ENCODE measurements around the gene NRP1. TPM values are rescaled to one million over a fixed set of nuclear protein-coding genes. Genes with fewer than 3 reads are reported as not detected.

Gene NRP1
- total RNA-seq, 1 donor from 2014 or later = 100 TPM

GRCh38 chr10:33254556-33255160 is 79.8 kb downstream of the NRP1 start:
- Mint-ChIP-seq H3K4me1 (ENCODE audit: low read depth, unreplicated experiment) (peaks cover 59% of the 10 kb centered on the region), H3K9me3 (ENCODE audit: unreplicated experiment) (peaks cover 7% of the 10 kb centered on the region)
- no peak for TF ChIP-seq CTCF (IDR thresholded peaks at IDR 0.05; ENCODE audit: partially characterized antibody, unreplicated experiment)

DNA sequence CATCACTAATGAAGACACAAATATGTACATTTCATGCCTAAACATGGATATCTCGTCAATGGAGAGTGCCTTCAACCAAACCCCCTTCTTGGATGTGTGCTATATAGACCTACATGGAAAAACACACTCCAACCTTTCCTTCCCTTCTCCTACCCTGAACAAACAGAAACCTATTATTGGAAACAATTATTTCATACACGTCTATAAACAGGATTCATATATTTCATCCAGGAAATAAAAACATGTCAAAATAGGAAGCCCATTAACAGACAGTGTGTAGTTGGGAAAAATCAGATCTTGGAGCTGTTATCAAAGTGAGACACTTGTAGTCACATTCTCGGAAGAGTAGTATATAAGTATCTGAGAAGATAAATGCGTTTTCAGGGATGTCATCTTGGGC is 81.1 kb downstream of the NRP1 start:
- no peak for TF ChIP-seq CTCF (IDR thresholded peaks at IDR 0.05; ENCODE audit: partially characterized antibody, unreplicated experiment)
- peaks cover 5% of the 10 kb centered on the region for H3K9me3 Mint-ChIP-seq (ENCODE audit: unreplicated experiment)
- no peak overlapping the region for H3K4me3 Mint-ChIP-seq (ENCODE audit: unreplicated experiment)
- H3K27me3 Mint-ChIP-seq (ENCODE audit: unreplicated experiment) = peaks cover 14% of the 10 kb centered on the region
- no peak for DNase-seq
- H3K36me3 Mint-ChIP-seq (ENCODE audit: unreplicated experiment) = peaks cover 22% of the 10 kb centered on the region
- peaks cover 49% of the 10 kb centered on the region for H3K4me1 Mint-ChIP-seq (ENCODE audit: low read depth, unreplicated experiment)
- no peak overlapping the region for H3K27ac Mint-ChIP-seq (ENCODE audit: unreplicated experiment)

More at GRCh38 chr10:33254556-33255160, 79.8 kb downstream of the NRP1 start:
- Mint-ChIP-seq H3K4me3 (ENCODE audit: unreplicated experiment) (peak overlapping the region; percentile 7), H3K36me3 (ENCODE audit: unreplicated experiment) (peaks cover 22% of the 10 kb centered on the region), H3K27ac (ENCODE audit: unreplicated experiment) (peak overlapping the region; percentile 5), H3K27me3 (ENCODE audit: unreplicated experiment) (peaks cover 15% of the 10 kb centered on the region)
- no peak for DNase-seq

GRCh38 chr10:33252794-33253203 is 81.7 kb downstream of the NRP1 start:
- TF ChIP-seq CTCF (IDR thresholded peaks at IDR 0.05; ENCODE audit: partially characterized antibody, unreplicated experiment) = no peak
- H3K4me3 Mint-ChIP-seq (ENCODE audit: unreplicated experiment) = no peak overlapping the region
- no peak overlapping the region for H3K27ac Mint-ChIP-seq (ENCODE audit: unreplicated experiment)
- DNase-seq = no peak
- peaks cover 45% of the 10 kb centered on the region for H3K4me1 Mint-ChIP-seq (ENCODE audit: low read depth, unreplicated experiment)
- H3K27me3 Mint-ChIP-seq (ENCODE audit: unreplicated experiment) = peaks cover 13% of the 10 kb centered on the region
- peaks cover 3% of the 10 kb centered on the region for H3K9me3 Mint-ChIP-seq (ENCODE audit: unreplicated experiment)
- H3K36me3 Mint-ChIP-seq (ENCODE audit: unreplicated experiment) = peaks cover 22% of the 10 kb centered on the region

GRCh38 chr10:33252324-33252723 is 82.1 kb downstream of the NRP1 start:
- Mint-ChIP-seq H3K4me1 (ENCODE audit: low read depth, unreplicated experiment) (peaks cover 41% of the 10 kb centered on the region), H3K9me3 (ENCODE audit: unreplicated experiment) (no peaks in the 10 kb centered on the region), H3K36me3 (ENCODE audit: unreplicated experiment) (peaks cover 22% of the 10 kb centered on the region), H3K27ac (ENCODE audit: unreplicated experiment) (no peak overlapping the region), H3K4me3 (ENCODE audit: unreplicated experiment) (no peak overlapping the region), H3K27me3 (ENCODE audit: unreplicated experiment) (peaks cover 8% of the 10 kb centered on the region)
- no peak for TF ChIP-seq CTCF (IDR thresholded peaks at IDR 0.05; ENCODE audit: partially characterized antibody, unreplicated experiment)
- DNase-seq = no peak

DNA sequence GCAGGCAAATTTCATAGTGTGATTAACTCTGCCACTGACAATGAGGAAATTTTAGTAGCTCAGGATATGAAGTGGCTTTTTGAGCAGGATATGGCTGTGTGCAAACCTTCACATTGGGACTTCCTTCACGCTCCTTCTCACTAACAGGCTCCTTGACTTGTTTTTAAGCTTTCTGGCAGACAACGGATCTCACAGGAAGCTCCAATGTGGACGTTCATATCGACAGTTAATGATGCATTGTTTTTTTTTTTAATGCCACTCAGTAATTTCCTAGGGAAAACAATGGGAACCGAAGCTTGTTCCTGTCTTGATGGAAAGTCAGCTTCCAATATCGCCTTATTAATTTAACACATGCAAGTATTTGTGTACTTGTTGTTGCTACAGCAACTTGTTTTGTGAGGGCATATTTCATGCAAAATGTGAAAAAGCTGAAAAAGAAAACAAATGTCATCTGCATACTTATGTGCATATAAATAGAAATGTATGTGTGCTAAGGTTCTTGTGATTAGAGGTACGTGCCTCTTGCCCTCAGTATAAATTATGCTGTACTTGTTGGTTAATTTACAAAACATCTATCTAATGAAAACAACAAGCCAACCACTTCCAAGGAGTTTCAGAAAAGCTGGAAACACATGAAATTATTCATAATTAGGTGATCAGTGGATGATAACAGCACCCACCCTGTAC is 84.7 kb downstream of the NRP1 start:
- Mint-ChIP-seq H3K36me3 (ENCODE audit: unreplicated experiment) (peaks cover 22% of the 10 kb centered on the region), H3K27me3 (ENCODE audit: unreplicated experiment) (peaks cover 4% of the 10 kb centered on the region)

More for the DNA sequence above, 84.7 kb downstream of the NRP1 start:
- Mint-ChIP-seq H3K4me1 (ENCODE audit: low read depth, unreplicated experiment) (peaks cover 23% of the 10 kb centered on the region), H3K4me3 (ENCODE audit: unreplicated experiment) (no peak overlapping the region), H3K9me3 (ENCODE audit: unreplicated experiment) (no peaks in the 10 kb centered on the region), H3K27ac (ENCODE audit: unreplicated experiment) (no peak overlapping the region)
- DNase-seq = no peak
- no peak for TF ChIP-seq CTCF (IDR thresholded peaks at IDR 0.05; ENCODE audit: partially characterized antibody, unreplicated experiment)
